Mucosa of rectum (tissue), 2 donors: ENCODE results near the gene SYT7.

Experiments
- H3K27ac ChIP-seq, 2 donors: one replicate each; pipeline ENCODE4 v1.7.0; 2013; ENCODE audit warnings: inconsistent platforms in 2 of 2, low read depth in 2 of 2, low read length in 2 of 2
- H3K27me3 ChIP-seq, 2 donors: one replicate each; pipeline ENCODE4 v1.7.0; 2013; ENCODE audit warnings: low read length in 2 of 2; ENCODE audit not compliant: control insufficient read depth in 2 of 2, insufficient read depth in 2 of 2
- H3K36me3 ChIP-seq, 2 donors: one replicate each; pipeline ENCODE4 v1.7.0; 2013; ENCODE audit warnings: low read length in 2 of 2; ENCODE audit not compliant: control insufficient read depth in 2 of 2, insufficient read depth in 2 of 2
- H3K4me1 ChIP-seq, 2 donors: one replicate each; pipeline ENCODE4 v1.7.0; 2013; ENCODE audit warnings: low read length in 2 of 2, mild to moderate bottlenecking in 1 of 2; ENCODE audit not compliant: control insufficient read depth in 2 of 2, insufficient read depth in 2 of 2
- H3K4me3 ChIP-seq, 2 donors: one replicate each; pipeline ENCODE4 v1.7.0; 2013; ENCODE audit warnings: low read length in 2 of 2
- H3K9ac ChIP-seq, 2 donors: one replicate each; pipeline ENCODE4 v1.7.0; 2013; ENCODE audit warnings: low read length in 2 of 2, low read depth in 1 of 2, mild to moderate bottlenecking in 1 of 2
- H3K9me3 ChIP-seq, 2 donors: one replicate each; pipeline ENCODE4 v1.7.0; 2013; ENCODE audit warnings: low read length in 2 of 2; ENCODE audit not compliant: control insufficient read depth in 2 of 2
- donor health status: healthy.
- donor health status: Normal muscosa, but diverticular disease.

The SYT7 gene

GRCh38 chr11:61511383-61511782 lies 69.5 kb downstream of the SYT7 start:
- Histone ChIP-seq H3K9me3 (no peaks in the 10 kb centered on the region), H3K27ac (no peak overlapping the region), H3K9ac (no peak overlapping the region), H3K4me3 (no peak overlapping the region), H3K36me3 (no peaks in the 10 kb centered on the region), H3K4me1 (peaks cover 16 to 24% of the 10 kb centered on the region in 2 donors), H3K27me3 (peaks cover 11 to 14% of the 10 kb centered on the region in 2 donors)

GRCh38 chr11:61510974-61511373 lies 69.9 kb downstream of the SYT7 start:
- H3K27me3 ChIP-seq: peaks cover 11 to 14% of the 10 kb centered on the region in 2 donors
- H3K36me3 ChIP-seq: no peaks in the 10 kb centered on the region
- H3K27ac ChIP-seq: no peak overlapping the region
- H3K9ac ChIP-seq: no peak overlapping the region
- H3K4me3 ChIP-seq: no peak overlapping the region
- H3K4me1 ChIP-seq: peaks cover 16 to 24% of the 10 kb centered on the region in 2 donors
- no peaks in the 10 kb centered on the region for H3K9me3 ChIP-seq

- H3K4me3 ChIP-seq: no peak overlapping the region
- peaks cover 11 to 14% of the 10 kb centered on the region in 2 donors for H3K27me3 ChIP-seq
- no peaks in the 10 kb centered on the region for H3K36me3 ChIP-seq
- H3K9ac ChIP-seq: no peak overlapping the region
- H3K27ac ChIP-seq: peak overlapping the region in 1 of 2 donors; percentile 38
- no peaks in the 10 kb centered on the region for H3K9me3 ChIP-seq
- peaks cover 16 to 24% of the 10 kb centered on the region in 2 donors for H3K4me1 ChIP-seq
Measured at GRCh38 chr11:61510166-61510919, 70.5 kb downstream of the SYT7 start.

GRCh38 chr11:61509043-61510029 lies 71.5 kb downstream of the SYT7 start:
- peaks cover 11 to 16% of the 10 kb centered on the region in 2 donors for H3K27me3 ChIP-seq
- H3K9me3 ChIP-seq: no peaks in the 10 kb centered on the region
- H3K9ac ChIP-seq: peak overlapping the region in 1 of 2 donors; percentile 36
- H3K4me1 ChIP-seq: peaks cover 16 to 24% of the 10 kb centered on the region in 2 donors
- H3K4me3 ChIP-seq: peak overlapping the region; percentile 38 to 41
- no peaks in the 10 kb centered on the region for H3K36me3 ChIP-seq
- H3K27ac ChIP-seq: peak overlapping the region; percentile 38 to 49

- H3K27me3 ChIP-seq: peaks cover 11 to 16% of the 10 kb centered on the region in 2 donors
- no peaks in the 10 kb centered on the region for H3K36me3 ChIP-seq
- peak within 1 kb of the TSS; percentile 38 to 41 for H3K4me3 ChIP-seq
- peak within 1 kb of the TSS; percentile 61 to 62 for H3K27ac ChIP-seq
- H3K4me1 ChIP-seq: peaks cover 16 to 24% of the 10 kb centered on the region in 2 donors
- peak within 1 kb of the TSS in 1 of 2 donors; percentile 36 for H3K9ac ChIP-seq
- no peaks in the 10 kb centered on the region for H3K9me3 ChIP-seq
Measured at GRCh38 chr11:61507962-61508861, 72.7 kb downstream of the SYT7 start, which contains the start of gene LRRC10B. Gene LRRC10B (plus strand): TSS chr11:61508749. CDS start chr11:61508999, 250 bp downstream.

GRCh38 chr11:61507012-61507768 lies 73.7 kb downstream of the SYT7 start:
- H3K9me3 ChIP-seq: no peaks in the 10 kb centered on the region
- peaks cover 11 to 16% of the 10 kb centered on the region in 2 donors for H3K27me3 ChIP-seq
- no peak overlapping the region for H3K4me3 ChIP-seq
- no peak overlapping the region for H3K9ac ChIP-seq
- no peak overlapping the region for H3K27ac ChIP-seq
- H3K36me3 ChIP-seq: no peaks in the 10 kb centered on the region
- peaks cover 13 to 17% of the 10 kb centered on the region in 2 donors for H3K4me1 ChIP-seq

- H3K27me3 ChIP-seq: peaks cover 11 to 14% of the 10 kb centered on the region in 2 donors
- no peaks in the 10 kb centered on the region for H3K9me3 ChIP-seq
- H3K4me1 ChIP-seq: peaks cover 13 to 16% of the 10 kb centered on the region in 2 donors
- no peak overlapping the region for H3K9ac ChIP-seq
- H3K27ac ChIP-seq: no peak overlapping the region
- H3K36me3 ChIP-seq: no peaks in the 10 kb centered on the region
- H3K4me3 ChIP-seq: no peak overlapping the region
Measured at GRCh38 chr11:61505640-61506155, 75.2 kb downstream of the SYT7 start.

GRCh38 chr11:61505106-61505505 lies 75.8 kb downstream of the SYT7 start:
- Histone ChIP-seq H3K9me3 (no peaks in the 10 kb centered on the region), H3K27me3 (peaks cover 11 to 14% of the 10 kb centered on the region in 2 donors), H3K36me3 (no peaks in the 10 kb centered on the region), H3K27ac (no peak overlapping the region), H3K4me1 (peaks cover 13 to 16% of the 10 kb centered on the region in 2 donors), H3K4me3 (no peak overlapping the region), H3K9ac (no peak overlapping the region)
